Fibroblast of the aortic adventitia (primary cell): Measurements from ENCODE around the gene C2orf78. TPM values are rescaled to one million over a fixed set of nuclear protein-coding genes. Genes with fewer than 3 reads are reported as not detected.

ENCODE experiments used
- DNase-seq: peaks from one replicate; pipeline ENCODE4 v3.0.0-alpha.2; 2010; ENCODE audit warnings: low read depth
- H3K4me3 ChIP-seq: 2 replicates; pipeline ENCODE4 v1.5.1; 2011; ENCODE audit warnings: low read depth, mild to moderate bottlenecking, control low read depth, low read length, moderate library complexity
- total RNA-seq: library from RNA; depleted of rRNA; stranded (reverse); fragments of >200 nt; gene quantifications from 2 replicates; pipeline ENCODE4 v1.2.3, GENCODE V29; 2012; ENCODE audit warnings: low replicate concordance
- TF ChIP-seq, protein P1 (sequence below): IDR thresholded peaks from 2 replicates; pipeline ENCODE4 v1.5.1; 2011; ENCODE audit warnings: mild to moderate bottlenecking, low read length, control low read depth, inconsistent platforms; ENCODE audit not compliant: insufficient read depth

Gene C2orf78
- total RNA-seq, 1 donor = not detected

DNA sequence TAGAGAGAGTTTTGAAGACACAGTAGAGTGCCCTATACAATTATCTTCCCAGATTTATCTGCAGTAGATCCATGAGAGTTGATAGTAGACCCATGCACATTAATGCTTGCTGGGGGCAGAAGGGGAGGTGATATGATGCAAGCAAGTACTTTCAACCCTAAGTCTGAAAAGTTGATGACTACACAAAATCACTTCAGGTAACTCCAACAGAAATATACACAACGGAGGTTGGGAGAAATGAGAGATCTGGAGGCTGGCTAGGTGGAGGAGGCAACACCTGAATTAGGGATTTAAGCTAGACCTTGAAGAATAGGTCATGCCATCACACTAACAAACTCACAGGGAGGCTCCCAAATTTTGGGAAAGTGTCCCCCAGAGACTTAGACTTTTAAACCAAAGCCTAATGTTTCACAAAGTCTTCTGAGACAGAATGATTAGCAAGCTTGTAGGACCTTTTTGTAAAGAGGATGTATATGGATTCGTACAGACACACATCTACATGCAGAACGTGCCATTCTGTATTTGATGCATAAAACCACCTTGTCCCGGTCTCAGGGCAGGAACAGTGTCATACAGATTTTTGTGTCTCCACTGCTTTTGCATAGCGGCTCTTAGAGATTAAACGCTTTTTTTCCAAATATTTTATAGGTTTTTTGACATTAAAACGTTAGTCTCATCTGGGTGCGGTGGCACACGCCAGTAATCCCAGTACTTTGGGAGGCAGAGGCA lies 43.8 kb downstream of the C2orf78 start:
- no peak for DNase-seq
- TF ChIP-seq, protein P1, sequence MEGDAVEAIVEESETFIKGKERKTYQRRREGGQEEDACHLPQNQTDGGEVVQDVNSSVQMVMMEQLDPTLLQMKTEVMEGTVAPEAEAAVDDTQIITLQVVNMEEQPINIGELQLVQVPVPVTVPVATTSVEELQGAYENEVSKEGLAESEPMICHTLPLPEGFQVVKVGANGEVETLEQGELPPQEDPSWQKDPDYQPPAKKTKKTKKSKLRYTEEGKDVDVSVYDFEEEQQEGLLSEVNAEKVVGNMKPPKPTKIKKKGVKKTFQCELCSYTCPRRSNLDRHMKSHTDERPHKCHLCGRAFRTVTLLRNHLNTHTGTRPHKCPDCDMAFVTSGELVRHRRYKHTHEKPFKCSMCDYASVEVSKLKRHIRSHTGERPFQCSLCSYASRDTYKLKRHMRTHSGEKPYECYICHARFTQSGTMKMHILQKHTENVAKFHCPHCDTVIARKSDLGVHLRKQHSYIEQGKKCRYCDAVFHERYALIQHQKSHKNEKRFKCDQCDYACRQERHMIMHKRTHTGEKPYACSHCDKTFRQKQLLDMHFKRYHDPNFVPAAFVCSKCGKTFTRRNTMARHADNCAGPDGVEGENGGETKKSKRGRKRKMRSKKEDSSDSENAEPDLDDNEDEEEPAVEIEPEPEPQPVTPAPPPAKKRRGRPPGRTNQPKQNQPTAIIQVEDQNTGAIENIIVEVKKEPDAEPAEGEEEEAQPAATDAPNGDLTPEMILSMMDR = no peak
- H3K4me3 ChIP-seq = peak overlapping the region; percentile 83

DNA sequence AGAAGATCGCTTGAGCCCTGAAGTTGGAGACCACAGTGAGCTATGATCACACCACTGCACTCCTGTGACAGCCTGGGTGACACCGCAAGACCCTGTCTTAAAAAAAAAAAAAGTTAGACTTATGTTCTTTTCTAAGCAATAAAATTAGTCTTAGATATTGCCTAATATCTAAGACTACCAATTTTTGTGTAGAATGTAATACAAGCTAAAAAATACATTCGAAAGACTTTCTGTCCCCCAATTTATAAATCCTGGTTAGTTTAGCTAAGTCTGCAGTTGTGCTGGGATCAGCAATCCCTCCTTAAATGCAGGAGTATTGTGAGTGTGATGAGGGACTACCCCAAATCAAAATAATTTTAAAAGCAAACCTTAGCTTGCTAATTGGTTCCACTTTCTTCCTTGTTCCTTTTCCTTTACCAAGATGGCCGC lies 44.4 kb downstream of the C2orf78 start:
- no peak for DNase-seq
- TF ChIP-seq, protein P1 = no peak
- H3K4me3 ChIP-seq = peak overlapping the region; percentile 83

DNA sequence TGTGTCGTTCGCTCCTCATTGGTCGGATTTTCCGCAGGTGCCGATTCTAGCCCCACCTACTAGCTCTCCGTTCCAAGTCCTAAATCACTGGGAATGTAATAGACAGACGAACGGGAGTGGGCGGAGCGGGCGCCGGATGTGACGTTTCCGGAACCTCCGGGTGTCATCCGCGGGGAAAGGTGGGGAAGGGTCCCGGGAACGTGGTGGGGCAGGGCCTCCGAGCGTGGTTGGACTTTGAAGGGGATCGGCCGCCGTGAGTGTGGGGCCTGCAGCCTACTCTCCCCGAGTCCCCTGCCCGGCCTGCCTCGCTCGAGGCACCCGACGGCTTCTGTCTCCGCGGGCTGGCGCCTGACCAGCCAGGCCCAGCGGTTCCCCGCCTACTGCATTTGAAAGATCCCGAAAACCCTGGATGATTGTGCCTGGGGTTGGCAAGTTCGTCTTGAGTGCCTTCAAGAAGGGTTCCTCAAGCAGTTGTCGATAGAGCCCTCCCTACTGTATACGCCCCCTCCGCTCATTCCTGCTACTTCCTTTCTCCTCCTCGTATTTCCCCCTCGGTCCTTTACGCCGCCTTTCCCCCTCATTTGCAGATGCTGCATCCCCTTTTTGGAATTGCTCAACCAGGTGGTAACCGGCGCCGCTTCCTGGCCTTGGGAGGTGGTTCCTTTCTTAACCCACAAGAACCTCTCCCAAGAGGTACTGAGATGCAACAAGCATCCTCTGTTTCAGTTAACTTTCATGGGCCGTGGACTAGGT lies 45.0 kb downstream of the C2orf78 start, which contains the start of gene STAMBP:
TSS of gene STAMBP (plus strand) at position 144 of the 753 bp plus-strand sequence. CDS start 1,896 bp downstream, outside the sequence.
- H3K4me3 ChIP-seq = peak within 1 kb of the TSS; percentile 83
- peak; percentile 97 for DNase-seq
- TF ChIP-seq, protein P1 = no peak

DNA sequence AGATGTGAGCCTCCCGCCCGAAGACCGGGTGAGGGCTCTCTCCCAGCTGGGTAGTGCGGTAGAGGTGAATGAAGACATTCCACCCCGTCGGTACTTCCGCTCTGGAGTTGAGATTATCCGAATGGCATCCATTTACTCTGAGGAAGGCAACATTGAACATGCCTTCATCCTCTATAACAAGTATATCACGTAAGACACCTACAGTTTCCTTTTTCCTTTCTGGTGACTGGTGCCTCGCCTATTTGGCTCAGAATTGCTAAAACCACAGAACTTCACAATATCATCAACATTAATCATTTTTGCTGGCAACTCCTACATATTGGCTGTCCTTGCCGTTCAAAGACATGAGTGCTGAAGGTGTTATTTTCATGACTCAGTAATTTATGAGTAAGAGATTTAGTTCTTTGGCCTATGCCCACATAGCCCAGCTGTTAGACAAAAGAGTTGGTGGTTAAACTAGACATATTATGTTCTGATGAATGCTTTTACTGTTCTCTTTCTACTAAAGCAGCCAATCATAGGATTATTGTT lies 47.0 kb downstream of the C2orf78 start:
- TF ChIP-seq, protein P1 = no peak
- peak; percentile 91 for DNase-seq
- H3K4me3 ChIP-seq = no peak overlapping the region

DNA sequence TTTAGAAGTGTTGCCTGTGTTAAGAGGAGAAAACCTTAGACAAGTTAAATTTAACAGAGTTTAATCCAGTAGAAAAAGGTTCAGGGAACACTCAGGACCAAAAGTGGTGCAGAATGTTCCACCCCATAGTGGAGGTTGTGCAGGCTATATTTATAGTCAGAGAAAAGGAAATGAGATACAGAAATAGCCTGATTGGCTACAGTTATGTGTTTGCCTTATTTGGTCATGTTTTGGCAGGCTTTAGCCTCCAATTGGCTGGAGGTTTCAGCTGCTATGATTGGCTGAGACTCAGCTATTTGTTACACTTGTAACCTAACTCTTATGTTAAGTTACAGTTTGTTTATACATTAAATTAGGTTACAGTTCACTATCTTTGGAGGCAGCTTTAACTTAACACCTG lies 48.9 kb downstream of the C2orf78 start:
- TF ChIP-seq, protein P1 = no peak
- DNase-seq = peak; percentile 29
- no peak overlapping the region for H3K4me3 ChIP-seq

DNA sequence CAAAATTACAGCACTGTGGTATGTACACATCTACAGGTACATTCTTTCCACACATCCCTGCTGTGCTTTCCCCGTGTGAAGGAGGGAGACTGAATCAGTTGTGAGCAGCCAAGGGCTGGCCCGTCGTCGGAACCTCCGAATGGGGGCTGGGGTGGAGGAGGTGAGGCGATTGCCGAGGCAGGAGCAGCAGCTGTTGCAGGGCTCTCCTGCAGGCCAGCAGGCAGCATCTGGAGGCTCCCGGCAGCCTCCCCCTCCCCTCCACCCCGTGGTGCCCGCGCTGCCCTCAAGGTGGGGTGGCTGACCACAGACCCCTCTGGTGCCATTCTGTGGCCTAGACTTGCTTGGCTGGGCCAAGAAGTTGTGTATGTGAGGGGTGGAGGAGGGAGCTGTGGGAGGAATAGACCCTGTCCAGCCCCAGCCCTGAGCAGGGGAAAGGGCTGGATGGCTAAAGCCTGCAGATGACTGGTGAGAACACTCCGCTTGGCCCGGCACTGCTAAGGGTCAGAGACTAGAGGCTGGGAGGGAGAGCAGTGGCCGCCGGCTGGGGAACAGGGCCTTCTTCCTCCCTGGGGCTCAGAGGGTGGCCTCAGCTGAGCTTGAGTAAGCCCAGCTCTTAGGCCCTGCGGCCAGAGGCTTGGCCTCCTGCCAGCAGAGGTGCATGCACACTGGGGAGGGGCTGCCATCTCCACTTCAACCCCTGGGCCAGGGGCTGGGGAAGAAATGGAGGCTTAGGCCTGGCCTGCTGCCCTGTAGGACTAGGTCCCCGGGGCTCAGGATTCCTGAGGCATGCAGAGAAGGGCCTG lies 52.4 kb downstream of the C2orf78 start:
- TF ChIP-seq, protein P1 = no peak
- H3K4me3 ChIP-seq = no peak overlapping the region
- no peak for DNase-seq
